Ureter (tissue), 1 donor: Measurements from ENCODE around the gene SIM2. TPM values are rescaled to one million over a fixed set of nuclear protein-coding genes. Genes with fewer than 3 reads are reported as not detected.

Source experiments
- DNase-seq: peaks from one replicate; pipeline ENCODE4 v3.0.0-alpha.2; 2020; ENCODE audit warnings: low spot score
- total RNA-seq: library from RNA; stranded (reverse); gene quantifications from one replicate; pipeline ENCODE4 v1.2.4, GENCODE V29; 2023
- donor health status: DM: yes; HTN: yes; CAD: no.

Gene SIM2
- total RNA-seq, 1 donor from 2014 or later: 0.49 TPM

GRCh38 chr21:36688324-36688723 lies 10.6 kb upstream of the SIM2 start:
- no peak for DNase-seq

- DNase-seq: no peak
Measured at GRCh38 chr21:36689324-36689723, 9.6 kb upstream of the SIM2 start.

- no peak for DNase-seq
Measured at GRCh38 chr21:36690628-36691554, 8.0 kb upstream of the SIM2 start.

GRCh38 chr21:36691555-36692041 lies 7.3 kb upstream of the SIM2 start:
- no peak for DNase-seq

GRCh38 chr21:36692114-36692834 lies 6.6 kb upstream of the SIM2 start:
- DNase-seq: no peak

- DNase-seq: no peak
Measured at GRCh38 chr21:36692835-36693488, 6.0 kb upstream of the SIM2 start.

GRCh38 chr21:36693489-36694030 lies 5.4 kb upstream of the SIM2 start:
- no peak for DNase-seq

GRCh38 chr21:36694031-36694515 lies 4.8 kb upstream of the SIM2 start:
- DNase-seq: no peak

- DNase-seq: no peak
Measured at GRCh38 chr21:36694593-36695282, 4.2 kb upstream of the SIM2 start.

- no peak for DNase-seq
Measured at GRCh38 chr21:36695283-36695634, 3.7 kb upstream of the SIM2 start.

GRCh38 chr21:36695671-36696389 lies 3.1 kb upstream of the SIM2 start:
- DNase-seq: no peak

- DNase-seq: no peak
Measured at GRCh38 chr21:36696390-36697059, 2.4 kb upstream of the SIM2 start.

- no peak for DNase-seq
Measured at GRCh38 chr21:36697060-36697850, 1.7 kb upstream of the SIM2 start.

GRCh38 chr21:36697851-36698384 lies 997 bp upstream of the SIM2 start:
- DNase-seq: no peak

- DNase-seq: no peak
Measured at GRCh38 chr21:36698385-36698980, 432 bp upstream of the SIM2 start.

- DNase-seq: no peak
Measured at GRCh38 chr21:36699546-36700294, 805 bp downstream of the SIM2 start.

GRCh38 chr21:36700295-36700970 lies 1.5 kb downstream of the SIM2 start:
- DNase-seq: no peak
